Activated CD8-positive, alpha-beta memory T cell treated with anti-CD3 and anti-CD28 coated beads for 4 hours (primary cell): ENCODE data around the gene CMSS1.

Source experiments
- DNase-seq, 2 donors: peaks; one replicate each; pipeline ENCODE4 v3.0.0-alpha.2; 2020; ENCODE audit warnings: low read depth in 2 of 2

The CMSS1 gene

DNA sequence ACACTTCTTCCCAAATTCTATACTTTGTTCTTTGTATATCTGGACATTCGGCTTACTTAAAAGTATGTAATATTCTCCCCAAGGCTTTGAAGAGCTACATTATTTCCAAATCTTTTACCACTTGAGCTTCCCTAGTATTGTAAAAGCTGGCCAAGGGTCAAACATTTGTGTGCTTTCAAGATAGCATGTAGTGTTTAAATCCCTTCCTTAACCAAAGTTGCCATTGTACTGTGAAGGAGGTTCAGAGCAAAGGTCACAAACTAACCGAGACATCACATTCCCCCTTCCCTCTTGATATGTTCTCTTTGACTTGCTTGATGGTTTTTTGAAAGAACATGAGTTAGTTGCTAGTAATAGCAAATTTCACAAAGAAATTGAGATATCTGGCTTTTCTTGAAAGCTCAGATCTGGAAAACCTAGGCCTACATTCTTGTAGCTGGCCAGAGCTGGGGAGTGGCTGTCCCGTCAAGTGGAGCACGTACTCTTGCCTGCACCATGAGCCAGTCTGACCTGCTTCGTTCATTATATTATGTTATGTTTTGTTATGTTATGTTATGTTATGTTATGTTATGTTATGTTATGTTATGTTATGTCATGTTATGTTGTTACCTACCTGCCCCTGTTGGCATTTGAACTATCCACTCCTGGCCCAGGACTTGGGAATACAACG, 236.4 kb downstream of the CMSS1 start:
- no peak for DNase-seq

DNA sequence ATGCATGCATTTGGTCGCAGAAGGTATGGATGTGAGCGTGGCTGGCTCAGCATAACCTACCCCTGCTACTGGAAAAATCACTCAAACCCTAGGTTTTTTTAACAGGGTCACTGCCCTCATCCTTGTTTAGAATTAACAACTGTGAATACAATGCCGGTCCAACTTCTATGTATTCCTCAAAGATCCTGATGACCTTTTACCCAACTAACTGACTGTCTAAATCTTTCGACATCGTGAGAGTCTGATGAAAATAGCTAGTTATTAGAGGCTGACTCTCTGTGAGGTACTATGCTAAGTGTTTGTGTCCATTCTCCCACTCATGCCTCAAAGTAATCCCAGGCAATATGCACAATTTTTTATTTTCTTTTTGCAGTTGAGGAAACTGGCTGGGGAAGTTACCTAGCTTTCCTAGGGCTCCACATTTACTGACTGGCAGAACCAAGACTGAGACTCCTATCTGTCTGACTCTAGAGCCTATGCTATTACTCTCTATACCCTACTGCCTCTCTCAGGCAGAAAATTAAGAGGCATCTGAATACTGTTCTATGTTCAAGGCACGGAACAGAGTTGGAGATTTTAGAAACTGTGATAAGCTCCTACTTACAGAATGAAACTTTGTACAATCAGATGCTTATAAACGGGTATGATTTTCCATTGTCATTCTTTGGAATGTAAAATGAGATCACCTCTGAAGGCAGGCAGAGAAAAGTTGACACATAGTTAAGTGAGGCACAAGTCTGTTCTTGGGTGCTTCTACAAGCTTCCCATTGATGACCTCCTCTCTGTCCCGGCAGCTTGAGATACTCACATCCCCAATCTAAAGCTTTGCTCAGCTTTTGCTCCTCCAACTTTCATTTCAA, 240.3 kb downstream of the CMSS1 start:
- DNase-seq: no peak

DNA sequence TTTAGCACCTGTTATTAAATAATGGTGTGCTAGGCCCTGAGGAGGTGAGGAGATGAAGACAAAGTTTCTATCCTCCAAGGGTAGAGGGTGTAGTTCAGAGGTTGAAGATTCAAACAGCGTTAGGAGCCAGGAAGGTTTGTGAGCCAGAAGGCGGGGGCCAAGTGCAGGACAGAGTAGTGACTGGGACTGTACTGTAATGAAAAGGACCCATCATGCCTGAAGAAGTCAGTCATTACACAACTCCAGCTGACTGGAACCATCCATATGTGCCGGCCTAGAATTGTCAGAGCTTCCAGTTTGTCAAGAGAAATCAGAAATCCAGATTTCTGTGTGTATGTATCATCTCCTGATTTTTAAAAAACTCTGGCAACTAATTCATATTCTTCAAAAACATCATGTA, 241.8 kb downstream of the CMSS1 start:
- no peak for DNase-seq

DNA sequence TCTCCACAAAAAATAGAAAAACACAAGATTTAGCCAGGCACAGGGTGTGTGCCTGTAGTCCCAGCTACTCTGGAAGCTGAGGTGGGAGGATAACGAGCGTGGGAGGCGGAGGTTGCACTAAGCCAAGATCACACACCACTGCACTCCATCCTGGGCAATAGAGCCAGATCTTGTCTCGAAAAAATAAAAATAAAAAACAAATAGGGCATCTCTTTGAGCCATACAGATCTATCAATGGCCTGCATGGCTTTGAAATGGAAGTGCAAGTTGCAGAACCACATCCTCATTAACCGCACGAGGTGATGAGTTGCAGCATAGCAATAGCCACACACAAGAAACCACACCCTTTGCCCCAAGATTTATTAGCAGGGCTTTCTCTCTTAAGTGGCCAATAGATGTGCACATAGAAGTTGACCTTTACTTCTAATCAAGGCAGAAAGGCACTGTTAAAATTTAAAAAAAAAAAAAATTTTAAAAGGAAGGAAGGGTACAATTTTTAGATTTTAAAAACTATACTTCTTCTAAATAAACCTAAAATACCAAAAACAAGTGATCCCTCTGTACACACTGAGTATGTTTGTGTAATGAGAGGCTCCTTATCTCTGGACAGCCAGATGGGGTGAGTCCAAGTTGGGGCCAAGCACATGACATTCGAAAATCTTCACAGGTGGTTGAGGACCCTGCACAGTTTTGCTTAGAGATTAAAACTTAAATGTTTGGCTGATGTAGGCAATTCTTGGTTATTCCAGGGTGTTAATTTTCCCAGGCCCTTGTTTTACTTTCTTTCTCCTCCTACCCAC, 243.2 kb downstream of the CMSS1 start:
- no peak for DNase-seq

DNA sequence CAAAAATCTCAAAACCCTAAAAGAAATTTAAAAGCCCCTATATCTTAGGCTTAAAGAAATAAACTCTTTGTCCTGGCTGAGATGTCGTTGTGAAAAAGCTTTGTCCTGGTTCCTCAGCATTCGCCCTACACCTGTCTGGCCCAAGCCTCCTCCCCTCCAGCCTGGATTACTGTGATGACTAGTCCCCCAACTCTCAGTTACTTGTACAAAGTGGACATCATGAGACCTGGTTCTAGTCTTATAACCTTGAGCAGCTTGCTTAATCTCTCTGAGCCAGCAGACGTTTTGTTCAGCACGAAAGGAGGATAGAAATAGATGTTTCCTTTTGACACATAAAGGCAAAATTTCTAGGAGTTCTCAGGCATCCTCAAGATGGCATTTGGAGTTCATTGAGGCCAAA, 245.0 kb downstream of the CMSS1 start:
- no peak for DNase-seq

DNA sequence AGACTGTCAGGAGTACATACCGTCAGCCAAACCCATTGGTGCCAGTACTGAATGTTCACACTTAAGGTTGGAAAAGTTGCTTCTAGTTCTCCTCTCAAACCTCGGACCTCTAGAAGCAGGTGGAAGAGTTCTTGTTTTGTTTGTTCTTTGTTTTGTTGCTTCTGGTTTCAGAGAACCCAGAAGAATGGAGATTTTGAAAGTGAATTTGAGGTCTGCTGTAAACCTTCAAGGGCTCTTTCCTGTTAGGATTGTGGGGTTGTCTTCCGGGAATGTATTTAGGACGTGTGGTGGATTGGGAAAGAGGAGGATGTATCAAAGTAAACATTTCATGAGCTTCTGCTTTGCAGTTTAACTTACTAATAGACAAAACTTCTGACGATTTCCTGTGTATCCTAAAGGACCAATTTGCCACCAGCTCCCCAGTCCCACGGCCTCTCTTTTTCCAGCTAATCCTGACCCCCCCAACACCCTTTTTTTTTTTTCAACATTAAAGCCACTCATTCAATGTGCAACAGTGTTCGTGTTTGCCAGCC, 246.3 kb downstream of the CMSS1 start:
- no peak for DNase-seq

DNA sequence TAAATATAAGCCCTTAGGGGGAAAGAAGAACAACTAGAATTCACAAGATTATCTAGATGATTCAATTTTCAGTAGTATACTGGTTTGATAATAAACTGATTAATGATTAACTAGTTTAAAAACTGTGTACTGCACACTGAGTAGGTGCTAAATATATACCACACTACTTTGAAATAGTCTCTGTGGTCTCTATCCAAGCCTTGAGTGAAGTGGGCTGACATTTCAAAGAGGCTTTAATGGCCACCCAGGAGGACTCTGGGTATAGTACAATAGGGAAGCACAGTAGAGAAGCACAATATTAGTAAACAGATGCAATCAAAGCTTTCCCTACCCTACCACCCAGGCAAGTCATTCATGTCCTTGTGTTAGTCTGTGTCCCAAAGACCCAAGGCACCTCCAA, 249.9 kb downstream of the CMSS1 start:
- no peak for DNase-seq

DNA sequence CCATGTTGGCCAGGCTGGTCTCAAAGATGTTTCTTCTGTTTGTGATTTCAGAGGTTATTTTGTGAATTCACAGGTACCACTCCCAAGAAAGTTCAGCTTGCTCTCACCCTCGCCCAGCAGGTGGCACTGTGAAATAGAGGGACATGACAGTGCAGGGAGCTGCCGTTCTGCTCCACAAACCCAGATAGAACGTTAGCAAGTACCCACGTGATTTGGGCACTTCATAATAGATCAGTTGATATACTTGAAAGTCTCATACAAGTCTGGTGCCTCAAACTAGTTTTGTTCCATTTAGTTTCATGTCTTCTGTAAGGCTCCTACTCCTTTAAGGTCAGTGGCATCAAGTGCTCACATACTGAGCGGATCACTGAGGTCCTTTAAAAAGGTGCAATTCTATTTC, 251.2 kb downstream of the CMSS1 start:
- DNase-seq: peak; percentile 34 to 46

DNA sequence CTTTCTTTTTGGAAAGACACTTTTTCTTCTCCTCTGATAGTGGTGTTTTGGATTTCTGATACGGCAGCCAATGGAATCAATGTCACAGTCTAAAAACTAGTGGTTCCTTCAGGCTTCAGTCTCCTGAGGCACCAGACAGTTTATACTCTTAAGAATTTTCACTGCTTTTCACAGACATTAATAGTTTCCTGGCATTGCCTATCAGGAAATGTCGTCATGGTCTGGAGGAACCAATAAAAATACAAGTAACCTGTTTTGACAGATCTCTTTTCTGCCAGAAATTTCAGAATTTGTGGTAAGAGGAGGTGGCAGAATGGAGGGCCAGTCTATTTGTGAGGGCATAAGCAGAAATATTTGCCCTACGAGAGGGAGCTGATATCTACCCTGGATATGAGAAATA, 251.8 kb downstream of the CMSS1 start:
- no peak for DNase-seq

DNA sequence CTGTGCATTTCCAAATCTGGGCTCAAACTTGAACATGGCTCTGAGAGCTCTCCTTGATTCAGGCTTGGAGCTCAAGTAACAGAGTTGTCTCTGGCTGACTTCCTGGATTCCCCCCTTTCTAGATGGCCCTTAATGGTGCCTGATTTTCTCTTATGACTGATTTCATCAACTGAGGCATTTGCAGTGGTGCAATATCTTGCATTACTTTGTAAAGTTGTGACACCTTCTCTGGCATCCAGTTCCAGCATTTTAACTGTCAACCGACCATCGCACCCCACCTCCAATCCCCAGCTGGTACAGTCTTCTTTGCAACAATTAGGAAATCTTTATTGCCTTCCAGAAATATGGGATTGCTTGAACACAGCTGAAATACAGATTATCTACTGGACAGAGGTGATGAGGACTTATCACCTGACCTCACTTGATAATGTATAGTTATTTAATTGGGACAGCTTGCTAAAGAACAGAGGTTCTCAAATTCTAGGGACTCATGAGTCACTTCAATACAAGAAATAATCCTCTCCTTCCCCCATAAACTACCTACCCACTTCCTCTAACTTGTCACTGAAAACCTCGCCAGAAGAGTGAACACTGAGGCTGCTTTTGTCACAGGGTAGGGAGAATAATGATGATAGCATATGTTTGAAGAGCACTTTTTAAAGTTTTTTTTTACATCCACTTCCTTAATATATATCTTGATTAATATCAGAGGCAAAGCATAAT, 254.8 kb downstream of the CMSS1 start:
- DNase-seq: no peak

DNA sequence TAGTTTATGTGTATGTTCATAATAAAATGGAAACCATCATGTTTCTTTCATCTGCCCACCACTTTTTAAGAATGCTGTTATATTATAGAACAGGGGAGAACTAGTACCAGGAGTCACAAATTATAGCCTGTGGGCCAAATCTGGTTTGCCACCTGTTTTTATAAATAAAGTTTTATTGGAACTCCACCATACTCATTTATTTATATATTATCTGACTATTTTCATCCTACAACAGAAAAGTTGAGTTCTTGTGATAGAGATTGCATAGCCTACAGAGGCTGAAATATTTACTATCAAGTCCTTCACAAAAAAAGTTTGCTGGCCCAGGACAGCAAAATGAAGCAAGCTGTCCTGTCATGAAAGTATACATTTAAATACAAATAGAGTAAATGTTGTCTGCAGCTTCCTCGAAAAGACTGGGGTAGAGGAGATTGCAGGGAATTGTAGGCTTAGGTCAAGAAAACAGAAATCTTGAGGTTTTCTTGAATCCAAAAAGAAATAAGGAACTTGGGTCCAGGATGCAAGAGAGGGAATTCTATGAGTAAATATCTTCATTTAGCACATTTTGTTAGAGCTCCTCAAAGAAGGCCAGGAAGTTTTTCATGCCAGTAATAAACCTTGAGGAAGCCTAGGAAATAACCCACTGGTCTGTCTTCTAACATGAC, 255.5 kb downstream of the CMSS1 start:
- no peak for DNase-seq

DNA sequence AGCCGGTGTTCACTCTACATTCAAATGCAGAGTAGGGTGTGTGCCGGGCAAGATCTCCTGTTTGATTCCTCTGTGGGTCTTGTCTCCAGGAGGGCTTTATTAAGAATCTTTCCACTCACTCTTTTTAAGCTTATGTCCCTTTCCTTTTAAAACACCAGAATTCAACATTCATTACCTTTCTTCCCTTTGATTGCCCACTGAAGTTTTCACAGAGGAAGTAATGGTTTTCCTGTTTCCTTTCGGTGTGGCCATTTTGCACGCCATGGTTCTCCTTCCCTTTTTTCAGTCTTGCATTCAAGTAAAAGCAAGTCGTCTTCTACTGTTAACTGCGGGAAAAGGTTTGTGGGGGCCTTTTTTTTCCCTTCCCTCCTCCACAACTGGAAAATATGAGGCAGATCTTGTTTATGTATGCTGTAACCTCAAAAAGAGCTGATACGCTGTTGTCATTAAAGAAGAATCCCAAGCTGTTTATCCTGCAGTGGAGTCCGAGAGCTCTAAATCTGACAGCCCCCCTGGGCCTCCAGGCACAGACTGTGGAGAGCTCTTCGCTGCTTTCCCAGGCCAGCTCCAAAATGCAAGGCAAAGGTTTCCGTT, 256.1 kb downstream of the CMSS1 start:
- DNase-seq: no peak

DNA sequence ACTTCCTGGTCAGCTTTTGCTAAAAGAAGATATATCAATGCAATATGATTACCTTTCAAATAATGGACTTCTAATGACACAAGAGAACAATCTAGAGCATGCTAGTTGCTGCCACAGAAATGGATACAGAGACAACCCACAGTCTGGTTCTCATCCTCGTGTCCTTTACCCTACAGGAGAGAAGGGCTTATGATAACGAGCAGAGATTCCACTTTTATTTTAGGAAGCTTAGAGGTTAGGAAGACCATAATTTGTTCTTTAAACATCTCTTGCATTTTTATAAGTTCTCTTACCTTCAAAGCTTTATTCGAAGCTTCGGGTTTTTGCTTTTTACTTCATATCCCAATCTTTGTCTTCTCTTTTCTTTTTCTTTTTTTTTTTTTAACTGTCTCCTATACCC, 257.5 kb downstream of the CMSS1 start:
- no peak for DNase-seq

DNA sequence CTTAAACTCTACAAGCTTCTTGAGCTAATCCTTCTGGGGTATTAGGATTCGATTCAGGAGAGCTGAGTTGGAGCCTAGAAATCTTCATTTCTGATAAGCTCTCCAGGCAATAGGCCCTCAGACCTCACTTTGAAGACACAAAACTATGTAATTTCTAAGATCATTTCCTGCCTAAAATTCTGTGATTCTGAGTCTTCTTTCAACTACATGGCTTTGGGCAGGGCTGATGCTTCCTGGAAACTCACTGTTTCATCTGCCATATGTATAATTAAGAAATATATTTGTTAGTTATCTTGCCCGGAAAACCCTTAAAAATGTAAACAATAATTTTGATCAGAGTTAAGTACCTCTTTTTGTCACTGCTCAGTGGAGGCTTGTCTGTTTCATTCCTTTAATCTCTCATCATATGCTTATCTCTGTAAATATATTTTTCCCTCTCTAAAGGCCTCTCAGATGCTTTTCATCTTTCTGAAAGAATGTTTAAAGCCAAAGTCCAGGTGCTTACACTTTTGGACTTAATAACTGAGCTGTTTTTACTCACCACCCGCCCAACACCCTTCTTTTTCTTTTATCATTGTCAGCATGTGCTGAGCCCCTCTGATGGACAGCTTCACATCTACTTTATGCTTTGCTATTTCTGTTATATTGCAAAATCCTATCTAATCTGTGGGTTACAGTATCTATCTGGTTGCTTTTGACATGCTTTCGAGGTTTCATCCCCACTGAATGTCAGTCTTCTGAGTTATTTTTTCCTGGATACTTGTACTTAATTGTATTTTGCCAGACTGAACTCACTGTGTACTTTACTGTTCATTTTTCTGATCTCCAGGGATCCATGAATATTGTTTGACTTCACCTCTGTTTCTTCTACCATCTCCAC, 258.4 kb downstream of the CMSS1 start:
- DNase-seq: no peak

DNA sequence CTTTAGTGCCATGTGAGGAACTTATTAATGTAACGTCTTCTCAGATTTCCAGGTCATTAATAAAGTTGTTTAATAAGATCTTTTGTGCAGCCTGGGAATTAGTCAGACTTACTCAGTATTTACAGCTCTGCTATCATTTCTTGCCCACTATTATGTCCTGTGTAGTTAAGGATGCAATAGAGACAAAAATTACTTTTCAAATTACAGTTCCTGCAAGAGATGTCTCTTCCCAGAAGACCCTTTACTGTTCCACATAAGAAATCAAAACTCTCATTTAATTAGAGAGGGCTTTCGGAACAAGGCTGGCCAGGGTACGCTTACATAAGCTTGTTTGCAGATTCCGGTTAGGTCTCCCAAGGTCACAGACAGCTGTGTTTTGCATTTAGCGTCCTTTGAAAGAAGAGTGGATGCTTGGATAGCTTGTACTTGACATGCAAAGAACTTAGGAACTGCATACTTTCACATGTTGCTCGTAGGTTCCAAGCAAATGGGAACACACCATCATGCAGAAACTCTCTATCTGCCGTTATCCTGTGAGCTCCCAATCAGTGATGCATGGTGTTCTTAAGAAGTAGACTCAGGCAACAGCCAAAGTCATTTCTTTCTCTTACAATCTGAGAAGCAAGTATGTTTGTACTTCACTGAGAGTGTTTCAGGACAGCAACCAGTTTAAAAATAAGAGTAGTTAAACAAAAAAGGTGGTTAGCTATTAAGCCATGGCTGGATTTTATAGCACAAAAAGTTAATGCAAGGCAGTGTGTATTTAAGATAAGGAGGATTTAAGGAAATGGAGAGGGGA, 259.3 kb downstream of the CMSS1 start:
- DNase-seq: no peak

DNA sequence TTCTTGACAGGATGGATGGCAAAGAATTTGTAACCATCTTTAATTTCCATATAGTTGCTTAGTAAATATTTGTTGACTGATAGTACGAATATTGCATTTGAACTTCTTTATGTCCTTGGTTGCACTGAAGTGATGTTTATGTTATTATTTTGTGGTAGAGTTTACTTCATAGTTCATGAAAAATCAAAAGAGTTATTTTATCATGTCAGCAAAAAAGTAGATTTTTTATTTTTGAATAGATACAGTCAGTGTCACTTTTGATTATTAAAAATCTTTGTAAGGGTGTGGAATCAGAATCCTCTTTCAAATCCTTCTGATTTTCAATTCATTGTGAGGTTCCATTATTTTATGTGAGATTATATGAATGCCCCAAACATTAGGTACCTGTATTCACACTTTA, 261.7 kb downstream of the CMSS1 start:
- DNase-seq: no peak

DNA sequence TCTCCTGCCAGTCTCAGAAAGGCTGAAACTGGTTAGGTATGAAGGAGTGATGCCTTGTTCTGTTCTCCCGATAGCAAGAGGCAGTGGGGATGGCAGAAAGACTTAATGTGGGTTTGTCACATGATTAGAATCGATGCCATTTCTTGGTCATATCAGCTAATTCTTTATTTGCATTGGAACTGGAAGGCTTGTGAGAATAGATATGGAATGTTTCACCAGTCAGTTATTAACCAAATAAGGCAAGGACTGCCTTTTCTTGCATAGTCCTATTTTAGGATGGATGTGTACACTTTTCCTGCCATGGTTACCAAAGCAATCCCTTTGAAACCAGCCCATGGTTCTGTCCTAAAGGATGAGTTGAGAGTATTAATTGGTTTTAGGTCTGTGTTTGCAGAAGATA, 262.9 kb downstream of the CMSS1 start:
- no peak for DNase-seq

DNA sequence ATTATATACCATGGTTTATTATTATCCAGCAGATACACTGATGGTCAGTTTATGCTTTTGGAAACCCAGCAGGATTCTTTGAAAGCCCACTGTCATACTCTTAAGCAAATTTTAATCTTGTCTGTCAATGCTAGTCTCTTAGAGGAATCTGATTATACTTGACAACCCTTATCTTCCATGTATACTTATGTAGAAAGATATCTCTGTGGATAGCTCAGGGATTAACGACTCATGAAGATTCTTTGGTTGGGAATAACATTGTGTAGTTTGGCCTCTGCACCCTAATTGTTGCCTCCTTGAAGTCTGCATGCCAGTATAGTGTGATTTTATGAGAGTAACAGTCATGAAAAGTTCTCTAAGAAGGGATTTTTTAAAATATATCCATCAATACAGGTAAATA, 263.6 kb downstream of the CMSS1 start:
- DNase-seq: no peak
